Measurements from ENCODE around the gene LRMDA.

The LRMDA gene

DNA sequence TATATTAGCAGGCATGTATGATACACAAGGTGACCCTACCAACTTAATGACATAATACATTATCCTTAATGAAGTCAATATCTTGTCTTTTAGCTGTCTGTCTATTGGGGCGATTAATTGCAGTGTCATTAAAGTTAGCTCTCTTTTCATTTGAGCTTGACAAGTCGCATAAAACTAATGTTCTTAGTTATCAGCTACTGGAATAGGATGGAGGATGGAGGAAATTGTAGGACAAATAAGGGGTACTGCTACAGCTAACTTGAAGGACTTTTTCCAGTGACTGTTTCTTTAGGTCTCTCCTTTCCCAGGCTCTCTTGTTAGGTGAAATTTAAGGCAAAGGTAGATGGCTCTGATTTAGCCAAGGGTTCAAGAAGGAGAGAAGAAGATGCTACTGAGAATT, 506.4 kb downstream of the LRMDA start:
- DNase-seq (ENCODE audit: low read depth): no peak
- TF ChIP-seq, protein P1, sequence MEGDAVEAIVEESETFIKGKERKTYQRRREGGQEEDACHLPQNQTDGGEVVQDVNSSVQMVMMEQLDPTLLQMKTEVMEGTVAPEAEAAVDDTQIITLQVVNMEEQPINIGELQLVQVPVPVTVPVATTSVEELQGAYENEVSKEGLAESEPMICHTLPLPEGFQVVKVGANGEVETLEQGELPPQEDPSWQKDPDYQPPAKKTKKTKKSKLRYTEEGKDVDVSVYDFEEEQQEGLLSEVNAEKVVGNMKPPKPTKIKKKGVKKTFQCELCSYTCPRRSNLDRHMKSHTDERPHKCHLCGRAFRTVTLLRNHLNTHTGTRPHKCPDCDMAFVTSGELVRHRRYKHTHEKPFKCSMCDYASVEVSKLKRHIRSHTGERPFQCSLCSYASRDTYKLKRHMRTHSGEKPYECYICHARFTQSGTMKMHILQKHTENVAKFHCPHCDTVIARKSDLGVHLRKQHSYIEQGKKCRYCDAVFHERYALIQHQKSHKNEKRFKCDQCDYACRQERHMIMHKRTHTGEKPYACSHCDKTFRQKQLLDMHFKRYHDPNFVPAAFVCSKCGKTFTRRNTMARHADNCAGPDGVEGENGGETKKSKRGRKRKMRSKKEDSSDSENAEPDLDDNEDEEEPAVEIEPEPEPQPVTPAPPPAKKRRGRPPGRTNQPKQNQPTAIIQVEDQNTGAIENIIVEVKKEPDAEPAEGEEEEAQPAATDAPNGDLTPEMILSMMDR (IDR thresholded peaks at IDR 0.05; ENCODE audit: insufficient read depth, low read depth, low read length, missing control alignments): no peak

DNA sequence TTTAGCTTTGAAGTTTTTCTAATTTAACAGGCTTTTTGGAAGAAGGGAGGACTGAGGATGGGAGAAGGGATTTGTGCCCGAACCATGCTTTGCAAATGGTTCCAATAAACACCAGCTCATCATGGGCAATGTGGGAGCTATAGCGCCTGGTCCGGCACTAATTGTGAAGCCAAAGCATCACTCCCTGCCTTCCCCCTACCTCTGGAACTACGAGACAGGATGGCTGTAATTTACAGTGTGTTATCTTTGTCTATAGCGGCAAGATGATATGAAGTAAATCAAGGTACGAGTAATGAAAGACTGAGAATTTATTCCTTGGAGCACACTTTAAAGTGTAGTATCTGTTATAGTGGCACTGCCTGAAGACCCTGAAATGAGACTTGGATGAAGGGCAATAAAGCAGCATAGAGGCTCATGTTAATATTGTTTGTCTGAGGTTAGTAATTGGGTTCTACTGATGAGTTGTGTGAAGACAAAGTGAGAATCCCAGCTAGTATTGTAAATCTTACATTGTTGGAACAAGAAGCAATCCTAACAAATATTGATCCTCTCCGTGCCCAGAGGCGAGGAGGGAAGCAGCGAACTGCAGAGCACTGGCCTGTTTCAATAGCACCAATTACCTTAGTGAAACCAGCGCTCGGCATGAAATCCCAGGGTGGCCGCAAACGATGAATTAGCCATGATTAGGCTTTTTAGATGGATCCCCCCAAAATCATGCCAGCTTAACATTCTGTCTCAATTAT, 507.1 kb downstream of the LRMDA start:
- no peak overlapping the region for H3K4me3 ChIP-seq (ENCODE audit: low read depth, low read length)
- TF ChIP-seq, protein P1 (IDR thresholded peaks at IDR 0.05; ENCODE audit: insufficient read depth, low read depth, low read length, missing control alignments): no peak
- no peak for DNase-seq (ENCODE audit: low read depth)

More for the DNA sequence above, 506.4 kb downstream of the LRMDA start:
- H3K4me3 ChIP-seq (ENCODE audit: low read depth, low read length): no peak overlapping the region

DNA sequence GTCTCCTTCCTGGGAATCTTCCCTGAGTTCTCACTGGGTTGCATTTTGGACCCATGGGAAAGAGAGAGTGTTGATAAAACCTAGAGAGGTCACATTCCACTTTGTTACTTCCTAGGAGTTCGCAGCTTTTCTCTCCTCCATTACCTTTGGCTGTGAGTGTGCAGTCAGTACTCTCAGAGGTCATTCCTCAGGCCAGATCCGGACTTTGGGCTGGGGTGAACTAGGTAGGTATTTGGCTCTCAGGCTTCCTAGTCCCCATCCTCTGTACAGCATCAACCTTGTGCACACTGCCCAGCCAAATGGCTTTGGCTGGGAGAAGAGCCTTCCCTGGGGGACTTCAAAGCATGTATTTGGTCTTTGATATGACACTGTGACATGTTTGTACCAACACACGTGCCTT, 508.1 kb downstream of the LRMDA start:
- H3K4me3 ChIP-seq (ENCODE audit: low read depth, low read length): no peak overlapping the region
- DNase-seq (ENCODE audit: low read depth): no peak
- TF ChIP-seq, protein P1 (IDR thresholded peaks at IDR 0.05; ENCODE audit: insufficient read depth, low read depth, low read length, missing control alignments): no peak

DNA sequence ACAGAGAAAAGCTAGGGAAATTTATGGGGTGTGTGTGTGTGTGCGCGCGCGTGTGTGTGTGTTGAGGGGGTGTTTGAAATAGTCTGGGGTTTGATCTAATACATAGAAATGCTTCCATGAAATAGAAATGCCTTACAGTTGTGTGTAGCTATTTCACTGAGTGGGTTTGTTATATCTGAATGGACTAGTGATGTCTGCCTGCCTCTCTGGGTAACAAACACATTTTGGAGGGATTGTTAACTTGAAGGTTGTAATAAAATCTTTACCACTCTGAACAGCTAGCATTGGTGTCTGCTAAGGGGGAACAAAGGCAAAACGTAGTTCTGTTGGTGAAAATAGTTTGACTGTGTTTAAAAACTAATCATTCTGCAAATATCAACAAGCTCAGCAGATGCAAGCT, 509.3 kb downstream of the LRMDA start:
- TF ChIP-seq, protein P1 (IDR thresholded peaks at IDR 0.05; ENCODE audit: insufficient read depth, low read depth, low read length, missing control alignments): no peak
- DNase-seq (ENCODE audit: low read depth): no peak
- no peak overlapping the region for H3K4me3 ChIP-seq (ENCODE audit: low read depth, low read length)

DNA sequence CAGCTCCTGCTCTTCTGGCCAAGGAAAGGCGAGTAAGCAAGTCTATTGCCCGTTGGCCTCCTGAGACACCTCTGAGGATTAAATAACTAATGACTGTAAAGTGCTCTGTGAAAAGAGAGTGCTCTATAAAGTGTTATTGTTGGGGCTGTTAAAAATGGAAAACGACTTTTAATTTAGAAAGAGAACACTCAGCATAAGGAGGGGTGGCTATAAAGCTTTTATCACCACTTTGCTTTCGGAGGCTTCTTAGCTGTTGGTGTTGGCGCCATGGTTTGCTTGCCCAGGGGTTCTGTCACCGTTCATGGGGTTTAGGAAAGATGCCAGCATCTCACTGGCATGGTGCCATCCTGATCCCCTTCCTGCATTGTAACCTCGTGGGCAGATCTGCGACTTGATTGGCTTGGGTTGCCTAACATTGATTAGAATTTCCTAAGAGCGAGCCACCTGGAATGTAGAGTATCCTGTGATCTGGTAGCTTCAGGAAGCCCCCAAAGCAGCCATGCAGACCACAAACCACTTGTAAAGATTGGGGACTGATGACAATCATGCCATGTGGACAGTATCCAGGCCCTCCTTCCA, 509.9 kb downstream of the LRMDA start:
- TF ChIP-seq, protein P1 (IDR thresholded peaks at IDR 0.05; ENCODE audit: insufficient read depth, low read depth, low read length, missing control alignments): no peak
- no peak overlapping the region for H3K4me3 ChIP-seq (ENCODE audit: low read depth, low read length)
- no peak for DNase-seq (ENCODE audit: low read depth)

DNA sequence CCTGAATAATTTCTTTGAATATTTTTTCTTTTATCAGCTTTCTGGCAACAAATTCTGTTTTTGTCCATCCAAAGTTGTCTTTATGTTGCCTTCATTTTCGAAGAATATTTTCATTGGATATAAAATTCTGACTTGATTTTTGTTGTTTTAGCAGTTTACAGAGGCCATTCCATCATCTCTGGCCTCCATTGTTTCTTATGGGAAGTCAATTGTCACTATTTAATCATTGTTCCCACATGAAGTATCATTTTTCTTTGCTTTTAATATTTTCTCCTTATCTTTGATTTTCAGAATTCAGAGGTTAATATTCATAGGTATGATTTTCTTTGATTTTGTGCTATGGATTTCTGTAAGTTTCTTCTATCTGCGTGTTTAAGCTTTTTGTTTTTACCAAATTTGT, 512.6 kb downstream of the LRMDA start:
- TF ChIP-seq, protein P1 (IDR thresholded peaks at IDR 0.05; ENCODE audit: insufficient read depth, low read depth, low read length, missing control alignments): no peak
- DNase-seq (ENCODE audit: low read depth): no peak
- H3K4me3 ChIP-seq (ENCODE audit: low read depth, low read length): no peak overlapping the region
